Thoracic aorta (tissue), 2 donors: ENCODE results near the gene STK25. TPM values are rescaled to one million over a fixed set of nuclear protein-coding genes. Genes with fewer than 3 reads are reported as not detected.

ENCODE experiments used
- ATAC-seq: fragments of 150-250 bp; one replicate; pipeline ENCODE4 v1.8.0; 2017; ENCODE audit warnings: low read depth; ENCODE audit not compliant: insufficient number of reproducible peaks, low FRiP score
- DNase-seq: peaks from one replicate; pipeline ENCODE4 v3.0.0-alpha.2; 2020; ENCODE audit warnings: low spot score
- H3K27ac ChIP-seq, 2 donors: fragments of 200-600 bp; sonication (generic); 1 replicate in 1 of 2; 2 replicates in 1 of 2; pipeline ENCODE4 v1.5.1; 2016; ENCODE audit warnings: mild to moderate bottlenecking in 2 of 2, moderate library complexity in 2 of 2
- H3K27me3 ChIP-seq: fragments of 200-600 bp; sonication (generic); replicated peaks from 2 replicates; pipeline ENCODE4 v1.6.0; 2016; ENCODE audit warnings: mild to moderate bottlenecking; ENCODE audit not compliant: insufficient read depth
- H3K36me3 ChIP-seq: fragments of 200-600 bp; sonication (generic); one replicate; pipeline ENCODE4 v1.5.1; 2016
- H3K4me1 ChIP-seq, 2 donors: fragments of 200-600 bp; sonication (generic); 1 replicate in 1 of 2; 2 replicates in 1 of 2; pipeline versions ENCODE4 v1.5.1 to v1.6.0; 2016; ENCODE audit warnings: low read depth in 2 of 2, mild to moderate bottlenecking in 1 of 2; ENCODE audit not compliant: control insufficient read depth in 1 of 2
- H3K4me3 ChIP-seq: fragments of 200-600 bp; sonication (generic); 2 replicates; pipeline ENCODE4 v1.5.1; 2016; ENCODE audit warnings: mild to moderate bottlenecking
- H3K9me3 ChIP-seq: fragments of 200-600 bp; sonication (generic); 2 replicates; pipeline ENCODE4 v1.5.1; 2016
- CTCF ChIP-seq: fragments of 200-600 bp; sonication (generic); IDR thresholded peaks from one replicate; pipeline ENCODE4 v1.5.1; 2019; ENCODE audit warnings: antibody characterized with exemption
- total RNA-seq, 2 donors: library from RNA; depleted of rRNA; stranded (reverse); fragments of >200 nt; gene quantifications; one replicate each; pipeline versions ENCODE4 v1.1.0 to v1.2.3, GENCODE V29; 2016

The STK25 gene
- total RNA-seq, 2 donors from 2014 or later, result 180 to 279 TPM

DNA sequence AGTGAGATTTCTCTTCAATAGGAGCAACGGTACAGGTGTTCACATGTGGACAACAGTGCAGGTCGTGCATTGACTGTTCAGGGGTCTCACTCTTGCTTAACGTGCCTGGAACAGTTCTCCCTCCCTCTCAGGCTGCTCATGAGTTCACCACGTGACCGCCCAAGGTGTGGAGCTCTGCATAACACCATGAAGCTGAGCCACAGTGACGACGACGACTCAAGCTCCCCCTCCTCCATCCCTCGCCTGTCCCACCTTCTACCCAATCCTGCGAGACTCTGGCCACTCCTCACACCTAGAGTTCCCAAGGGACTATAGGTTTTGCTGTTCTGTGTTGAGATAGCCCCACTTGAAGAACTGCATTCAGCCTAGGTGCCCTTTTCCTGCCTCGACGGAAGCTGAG lies 42.8 kb downstream of the STK25 start:
- ATAC-seq, result no peak
- no peak overlapping the region for H3K27ac ChIP-seq
- H3K36me3 ChIP-seq, result peaks cover 12% of the 10 kb centered on the region
- H3K4me1 ChIP-seq, result no peaks in the 10 kb centered on the region
- no peak overlapping the region for H3K4me3 ChIP-seq
- TF ChIP-seq CTCF, result no peak
- no peaks in the 10 kb centered on the region for H3K9me3 ChIP-seq
- H3K27me3 ChIP-seq, result no peaks in the 10 kb centered on the region
- DNase-seq, result no peak

- Histone ChIP-seq H3K4me3 (no peak overlapping the region), H3K36me3 (peaks cover 12% of the 10 kb centered on the region), H3K4me1 (no peaks in the 10 kb centered on the region), H3K9me3 (no peaks in the 10 kb centered on the region), H3K27me3 (no peaks in the 10 kb centered on the region), H3K27ac (no peak overlapping the region)
- DNase-seq, result no peak
- no peak for ATAC-seq
- no peak for TF ChIP-seq CTCF
Measured at GRCh38 chr2:241463276-241464135, 44.9 kb downstream of the STK25 start.

DNA sequence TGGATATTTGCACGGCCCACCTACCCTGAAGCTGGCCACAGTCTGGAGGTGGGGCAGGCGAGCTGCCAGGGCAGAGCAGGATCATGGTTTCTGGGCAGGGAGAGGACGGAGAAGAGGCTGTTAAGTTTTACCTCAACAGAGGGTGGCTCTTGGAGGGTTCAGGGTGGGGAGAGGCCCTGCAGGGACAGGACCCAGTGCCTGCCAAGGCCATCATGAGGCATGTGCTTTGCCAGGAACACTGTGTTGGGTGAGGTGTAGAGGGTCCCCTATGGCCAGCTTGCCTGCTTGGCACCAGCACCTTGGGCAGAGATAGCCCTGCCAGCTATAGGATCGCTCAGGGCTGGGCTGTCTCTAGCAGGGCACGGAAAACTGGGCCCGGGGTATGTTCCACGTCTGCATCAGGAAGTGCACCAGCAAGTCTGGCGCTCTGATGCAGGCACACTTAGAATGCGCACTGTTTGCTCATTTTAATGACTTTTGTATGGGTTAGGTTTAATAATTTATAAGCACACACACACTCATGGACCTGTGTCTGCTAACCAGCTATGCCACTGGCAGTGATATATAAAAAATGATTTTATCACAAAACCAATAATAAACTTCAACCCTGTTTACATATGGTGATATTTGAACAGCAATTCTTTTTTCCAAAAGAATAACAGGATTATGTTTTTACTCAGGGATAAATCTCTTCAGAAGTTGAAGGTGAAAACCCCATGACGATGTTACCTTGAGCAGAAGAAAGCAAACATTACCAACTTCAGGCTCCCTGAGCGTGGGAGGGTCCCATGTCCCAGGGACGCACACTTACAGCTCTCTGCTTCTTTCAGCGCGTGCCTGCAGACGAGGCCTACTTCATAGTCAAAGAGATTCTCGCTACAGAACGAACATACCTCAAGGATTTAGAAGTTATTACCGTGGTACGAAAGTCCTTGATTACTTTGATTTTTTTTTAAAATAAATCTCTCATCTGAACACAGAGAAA lies 46.4 kb downstream of the STK25 start:
- Histone ChIP-seq H3K36me3 (peaks cover 12% of the 10 kb centered on the region), H3K27ac (no peak overlapping the region), H3K4me3 (no peak overlapping the region), H3K4me1 (no peaks in the 10 kb centered on the region), H3K9me3 (no peaks in the 10 kb centered on the region), H3K27me3 (no peaks in the 10 kb centered on the region)
- no peak for DNase-seq
- no peak for ATAC-seq
- TF ChIP-seq CTCF, result no peak

- Histone ChIP-seq H3K27me3 (no peaks in the 10 kb centered on the region), H3K4me1 (no peaks in the 10 kb centered on the region), H3K9me3 (no peaks in the 10 kb centered on the region), H3K27ac (no peak overlapping the region), H3K4me3 (no peak overlapping the region), H3K36me3 (peaks cover 12% of the 10 kb centered on the region)
- DNase-seq (no peak), ATAC-seq (no peak)
- TF ChIP-seq CTCF, result no peak
Measured at GRCh38 chr2:241460631-241461030, 47.8 kb downstream of the STK25 start.

- Histone ChIP-seq H3K9me3 (no peaks in the 10 kb centered on the region), H3K4me1 (no peaks in the 10 kb centered on the region), H3K27ac (no peak overlapping the region), H3K36me3 (peaks cover 7% of the 10 kb centered on the region), H3K27me3 (no peaks in the 10 kb centered on the region), H3K4me3 (no peak overlapping the region)
- DNase-seq (no peak), ATAC-seq (no peak)
- TF ChIP-seq CTCF, result no peak
Measured at GRCh38 chr2:241459520-241459919, 48.9 kb downstream of the STK25 start.
